Lung (tissue), 12 donors: ENCODE data around the gene ZNF408. TPM values are rescaled to one million over a fixed set of nuclear protein-coding genes. Genes with fewer than 3 reads are reported as not detected.

Experiments
- ATAC-seq: fragments of 200-7000 bp; cut with Tn5 transposase; one replicate; pipeline ENCODE4 v1.9.1; 2020; ENCODE audit warnings: moderate number of reproducible peaks; ENCODE audit not compliant: insufficient read depth, low FRiP score
- DNase-seq, 3 donors: peaks; one replicate each; pipeline ENCODE4 v3.0.0-alpha.2; 2013 to 2017
- H3K27ac ChIP-seq, 2 donors: one replicate each; pipeline ENCODE4 v1.5.1; 2013; ENCODE audit warnings: mild to moderate bottlenecking in 2 of 2, moderate library complexity in 2 of 2, control low read depth in 1 of 2, inconsistent platforms in 1 of 2, low read depth in 1 of 2, low read length in 1 of 2
- H3K27me3 ChIP-seq, 3 donors: one replicate each; pipeline ENCODE4 v1.5.1; 2013; ENCODE audit warnings: low read length in 2 of 3; ENCODE audit not compliant: control insufficient read depth in 3 of 3, insufficient read depth in 3 of 3
- H3K36me3 ChIP-seq, 4 donors: one replicate each; pipeline ENCODE4 v1.5.1; 2013; ENCODE audit warnings: low read length in 4 of 4, mild to moderate bottlenecking in 1 of 4, moderate library complexity in 1 of 4; ENCODE audit not compliant: control insufficient read depth in 4 of 4, insufficient read depth in 4 of 4
- H3K4me1 ChIP-seq, 5 donors: one replicate each; pipeline ENCODE4 v1.5.1; 2013; ENCODE audit warnings: low read length in 5 of 5, mild to moderate bottlenecking in 2 of 5, moderate library complexity in 1 of 5; ENCODE audit not compliant: control insufficient read depth in 5 of 5, insufficient read depth in 5 of 5
- H3K4me3 ChIP-seq: one replicate; pipeline ENCODE4 v1.5.1; 2013; ENCODE audit warnings: mild to moderate bottlenecking, control low read depth, moderate library complexity
- H3K9ac ChIP-seq, 2 donors: one replicate each; pipeline ENCODE4 v1.5.1; 2013; ENCODE audit warnings: low read length in 2 of 2, control low read depth in 1 of 2; ENCODE audit not compliant: insufficient read depth in 1 of 2
- H3K9me3 ChIP-seq, 4 donors: one replicate each; pipeline ENCODE4 v1.5.1; 2013; ENCODE audit warnings: low read length in 3 of 4, mild to moderate bottlenecking in 1 of 4, moderate library complexity in 1 of 4; ENCODE audit not compliant: control insufficient read depth in 4 of 4, insufficient read depth in 3 of 4
- CTCF ChIP-seq: IDR thresholded peaks from 2 replicates; pipeline ENCODE4 v1.5.1; 2012; ENCODE audit warnings: mild to moderate bottlenecking; ENCODE audit errors: control extremely low read depth, extremely low read depth
- WGBS, 2 donors: extraction: QIAGEN DNeasy Blood & Tissue Kit; methylation state at CpG; one replicate each; pipeline ENCODE4 v1.1.7; 2013; 5-methylcytosine and 5-hydroxymethylcytosine counted together
- polyA plus RNA-seq, 2 donors: library from polyadenylated mRNA; stranded (reverse); fragments of 200-250 nt; gene quantifications; one replicate each; pipeline ENCODE4 v1.2.1, GENCODE V29; 2013
- total RNA-seq, 2 donors: library from RNA; depleted of rRNA in 1 of 2; stranded (reverse); fragments of >200 nt in 1 of 2; gene quantifications; one replicate each; pipeline ENCODE4 v1.2.1, GENCODE V29; 2014 to 2021
- donor health status: control.
- donor health status: control.
- donor health status: Bipolar disorder and iron deficiency.
- donor health status: healthy.
- donor health status: DM: yes; HTN: yes; CAD: no.

ZNF408 gene
- total and polyA plus RNA-seq, 4 donors: 3.2 to 12.7 (median 6.9) TPM

- Histone ChIP-seq H3K27me3 (no peaks in the 10 kb centered on the region), H3K4me3 (no peak overlapping the region), H3K4me1 (no peaks in the 10 kb centered on the region), H3K27ac (no peak overlapping the region), H3K36me3 (no peaks in the 10 kb centered on the region), H3K9me3 (no peaks in the 10 kb centered on the region), H3K9ac (no peak overlapping the region)
- DNase-seq (no peak), ATAC-seq (no peak)
- WGBS, 2 donors: 90 to 95% methylated on average over 19 of the region's 19 CpGs
- no peak for TF ChIP-seq CTCF
These were observed 24.7 kb downstream of the ZNF408 start for GRCh38 chr11:46725338-46726205.

GRCh38 chr11:46726206-46726862, 25.5 kb downstream of the ZNF408 start:
- H3K4me3 ChIP-seq: no peak overlapping the region
- no peak for DNase-seq
- WGBS, 2 donors: 93 to 95% methylated on average over 26 of the region's 26 CpGs

GRCh38 chr11:46727952-46728658, 27.3 kb downstream of the ZNF408 start:
- no peak for TF ChIP-seq CTCF
- Histone ChIP-seq H3K4me3 (no peak overlapping the region), H3K27ac (no peak overlapping the region), H3K4me1 (no peaks in the 10 kb centered on the region), H3K9me3 (no peaks in the 10 kb centered on the region), H3K27me3 (no peaks in the 10 kb centered on the region), H3K9ac (no peak overlapping the region), H3K36me3 (no peaks in the 10 kb centered on the region)
- WGBS, 2 donors: 89 to 94% methylated on average over 17 of the region's 17 CpGs
- ATAC-seq (no peak), DNase-seq (no peak)

More at GRCh38 chr11:46726206-46726862, 25.5 kb downstream of the ZNF408 start:
- no peak for ATAC-seq
- no peaks in the 10 kb centered on the region for H3K27me3 ChIP-seq
- H3K9me3 ChIP-seq: no peaks in the 10 kb centered on the region
- no peak for TF ChIP-seq CTCF
- H3K27ac ChIP-seq: no peak overlapping the region
- no peaks in the 10 kb centered on the region for H3K36me3 ChIP-seq
- no peak overlapping the region for H3K9ac ChIP-seq
- no peaks in the 10 kb centered on the region for H3K4me1 ChIP-seq
